Hepatocyte (in vitro differentiated cells): ENCODE data around the gene CYP4F8.

Experiments
- CTCF ChIP-seq: fragments of 200-600 bp; sonication (generic); IDR thresholded peaks from 2 replicates; pipeline ENCODE4 v1.5.1; 2016; ENCODE audit warnings: antibody characterized with exemption, mild to moderate bottlenecking; ENCODE audit not compliant: poor library complexity
- EZH2phosphoT487 ChIP-seq: fragments of 200-600 bp; sonication (generic); IDR thresholded peaks from one replicate; pipeline ENCODE4 v1.6.1; 2018; ENCODE audit warnings: antibody characterized with exemption, mild to moderate bottlenecking, low read depth, moderate library complexity; ENCODE audit not compliant: unreplicated experiment, severe bottlenecking

- TF ChIP-seq CTCF = no peak
- no peak for TF ChIP-seq EZH2phosphoT487
These were observed 8.0 kb downstream of the CYP4F8 start for GRCh38 chr19:15622991-15623390.
